Body of pancreas (tissue), 4 donors: ENCODE results near the gene KIAA0040.

Experiments used
- POLR2A ChIP-seq, 3 donors: fragments of 450-650 bp; IDR thresholded peaks; one replicate each; pipeline ENCODE4 v1.6.1; 2016; ENCODE audit warnings: antibody characterized with exemption in 3 of 3, mild to moderate bottlenecking in 2 of 3
- TF ChIP-seq, protein P1 (sequence below), 7 experiments: fragments of 450-650 bp in 4 of 7; fragments of 200-600 bp in 3 of 7; sonication (generic) in 3 of 7; IDR thresholded peaks; one replicate each; pipeline ENCODE4 v1.5.1; 2016 to 2019; ENCODE audit warnings: antibody characterized with exemption in 7 of 7

DNA sequence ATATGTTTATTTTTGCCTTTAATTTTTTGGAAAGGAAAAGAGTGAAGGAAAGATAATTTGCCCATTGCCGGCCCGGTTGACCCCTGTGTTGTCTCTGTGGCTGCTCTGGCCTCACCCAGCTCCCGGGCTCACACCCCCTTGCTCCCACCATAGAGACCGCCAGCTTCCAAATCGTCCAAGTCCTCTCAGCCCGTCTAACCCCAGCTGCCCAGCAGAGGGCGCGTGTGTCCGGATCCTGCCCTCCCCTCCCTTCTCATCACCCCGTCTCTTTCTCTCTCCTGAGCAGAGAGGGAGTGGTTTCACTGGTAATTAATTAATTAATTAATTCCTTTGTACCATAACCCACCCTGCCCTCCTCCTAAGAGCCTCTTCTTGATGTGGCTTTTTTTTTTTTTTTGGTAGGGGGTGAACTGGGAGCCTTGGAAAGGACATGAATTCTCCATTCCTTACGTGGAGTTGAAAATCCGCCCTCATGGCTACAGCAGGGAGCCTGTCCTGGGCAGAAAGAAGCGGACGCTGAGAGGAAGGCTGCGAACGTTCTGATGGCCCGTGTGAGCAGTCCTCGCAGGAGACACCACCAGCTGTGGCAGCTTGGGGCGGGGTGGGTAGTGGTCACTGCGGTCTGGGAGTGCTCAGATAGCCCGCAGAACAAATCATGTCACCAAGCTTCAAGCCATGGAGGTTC is 45.9 kb downstream of the KIAA0040 start:
- no peak for TF ChIP-seq POLR2A (IDR thresholded peaks at IDR 0.05)
- TF ChIP-seq, protein P1, sequence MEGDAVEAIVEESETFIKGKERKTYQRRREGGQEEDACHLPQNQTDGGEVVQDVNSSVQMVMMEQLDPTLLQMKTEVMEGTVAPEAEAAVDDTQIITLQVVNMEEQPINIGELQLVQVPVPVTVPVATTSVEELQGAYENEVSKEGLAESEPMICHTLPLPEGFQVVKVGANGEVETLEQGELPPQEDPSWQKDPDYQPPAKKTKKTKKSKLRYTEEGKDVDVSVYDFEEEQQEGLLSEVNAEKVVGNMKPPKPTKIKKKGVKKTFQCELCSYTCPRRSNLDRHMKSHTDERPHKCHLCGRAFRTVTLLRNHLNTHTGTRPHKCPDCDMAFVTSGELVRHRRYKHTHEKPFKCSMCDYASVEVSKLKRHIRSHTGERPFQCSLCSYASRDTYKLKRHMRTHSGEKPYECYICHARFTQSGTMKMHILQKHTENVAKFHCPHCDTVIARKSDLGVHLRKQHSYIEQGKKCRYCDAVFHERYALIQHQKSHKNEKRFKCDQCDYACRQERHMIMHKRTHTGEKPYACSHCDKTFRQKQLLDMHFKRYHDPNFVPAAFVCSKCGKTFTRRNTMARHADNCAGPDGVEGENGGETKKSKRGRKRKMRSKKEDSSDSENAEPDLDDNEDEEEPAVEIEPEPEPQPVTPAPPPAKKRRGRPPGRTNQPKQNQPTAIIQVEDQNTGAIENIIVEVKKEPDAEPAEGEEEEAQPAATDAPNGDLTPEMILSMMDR (IDR thresholded peaks at IDR 0.05): peak; percentile 66 to 82 (median 80)
